Putamen (tissue), 1 donor: ENCODE measurements around the gene DEPDC4.
"Not testable (repeated sequence)": the region's sequence is repeated elsewhere in the genome, so short reads cannot be mapped to it uniquely, and the experiment has no call there.

Source experiments
- DNase-seq: peaks from one replicate; pipeline ENCODE4 v3.0.0-alpha.2; 2016; ENCODE audit warnings: low spot score

The DEPDC4 gene

DNA sequence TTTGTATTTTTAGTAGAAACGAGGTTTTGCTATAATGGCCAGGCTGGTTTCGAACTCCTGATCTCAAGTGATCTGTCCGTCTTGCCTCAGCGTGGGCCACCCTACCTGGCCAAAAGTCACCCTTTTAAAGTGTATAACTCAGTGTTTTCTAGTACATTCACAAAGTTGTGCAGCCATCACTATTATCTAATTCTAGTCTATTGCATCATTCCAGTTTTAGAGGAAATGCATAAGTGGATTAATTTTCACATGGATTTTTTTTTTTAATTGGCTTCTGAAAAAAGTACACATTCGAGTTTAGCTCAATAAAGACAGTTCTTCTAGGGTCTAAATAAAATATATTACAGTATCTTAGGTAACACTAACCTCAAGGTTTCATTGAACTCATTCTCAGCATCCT lies 3.7 kb downstream of the DEPDC4 start:
- no peak for DNase-seq

GRCh38 chr12:100258127-100258526 lies 8.8 kb downstream of the DEPDC4 start:
- DNase-seq: no peak

GRCh38 chr12:100254876-100255275 lies 12.0 kb downstream of the DEPDC4 start:
- no peak for DNase-seq

- DNase-seq: no peak
These were observed 13.4 kb downstream of the DEPDC4 start for GRCh38 chr12:100253437-100253836.

DNA sequence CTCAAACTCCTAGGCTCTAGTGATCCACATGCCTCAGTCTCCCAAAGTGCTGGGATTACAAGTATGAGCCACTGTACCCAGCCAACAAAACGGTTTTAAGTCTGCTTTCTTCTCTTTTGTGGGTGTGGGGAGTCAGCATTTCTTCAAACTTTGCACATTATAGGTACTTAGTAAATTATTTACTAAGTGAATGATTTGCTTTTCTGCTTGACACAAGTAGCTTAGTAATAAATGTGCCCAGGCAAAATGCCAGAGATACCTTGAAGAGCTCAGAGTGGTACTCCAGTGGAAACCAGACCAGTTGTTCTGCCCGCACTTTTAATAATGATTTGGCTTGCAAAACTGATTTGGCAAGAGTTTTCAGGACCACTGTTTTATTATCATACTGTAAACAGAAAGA lies 15.0 kb downstream of the DEPDC4 start:
- DNase-seq: no peak

DNA sequence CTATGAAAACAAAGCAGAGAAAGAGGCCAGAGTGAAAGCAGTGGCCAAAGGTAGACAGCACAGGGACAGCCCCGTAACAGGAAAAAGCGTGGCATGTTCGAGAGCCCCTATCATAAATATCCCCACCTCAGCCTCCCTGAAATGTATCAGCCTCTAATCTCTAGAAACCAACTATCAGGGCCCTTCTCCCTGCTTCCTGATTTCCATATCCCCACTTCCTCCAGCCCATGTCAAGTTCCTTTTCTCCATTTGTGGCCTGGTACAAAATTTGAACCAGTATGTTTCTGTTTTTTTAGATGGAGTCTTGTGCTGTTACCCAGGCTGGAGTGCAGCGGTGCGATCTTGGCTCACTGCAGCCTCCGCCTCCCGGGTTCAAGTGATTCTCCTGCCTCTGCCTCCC lies 16.9 kb downstream of the DEPDC4 start:
- DNase-seq: no peak

DNA sequence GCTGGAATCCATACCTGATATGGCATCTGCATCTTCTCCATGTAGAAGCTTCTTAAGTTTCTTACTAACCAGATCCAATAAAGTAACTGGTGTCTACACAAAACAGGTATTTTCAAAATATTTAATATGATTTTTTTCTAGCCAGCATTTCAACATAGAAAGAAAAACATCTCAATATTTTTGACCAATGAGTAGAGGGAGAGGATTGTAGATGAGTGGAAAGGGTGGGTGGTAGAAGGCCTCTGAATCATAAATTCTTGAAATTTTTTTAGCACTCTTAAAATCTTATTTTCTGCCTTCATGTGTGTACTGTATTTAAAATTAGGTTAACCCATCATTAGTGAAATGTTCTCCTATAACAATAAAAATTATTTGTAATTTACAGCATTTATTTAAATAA lies 18.0 kb downstream of the DEPDC4 start:
- no peak for DNase-seq

DNA sequence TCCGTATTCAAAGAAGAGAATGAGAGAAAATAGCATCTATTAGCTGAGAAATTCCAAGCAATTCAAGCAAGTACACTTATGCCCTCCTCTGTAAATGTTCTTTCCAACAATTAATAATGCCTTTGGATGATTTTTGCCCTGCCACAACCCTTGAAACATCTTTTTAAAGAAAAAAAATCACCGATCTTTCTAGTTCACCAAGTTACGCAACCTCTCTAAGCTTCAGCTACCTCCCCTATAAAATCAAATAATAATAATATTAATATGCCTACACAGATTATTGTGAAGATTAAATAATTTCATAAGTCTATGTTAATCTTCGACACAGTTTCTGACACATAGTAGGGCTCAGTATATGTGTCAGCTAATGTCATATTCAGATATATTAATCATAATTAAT lies 19.1 kb downstream of the DEPDC4 start:
- DNase-seq: no peak

- no peak for DNase-seq
These were observed 23.7 kb downstream of the DEPDC4 start for GRCh38 chr12:100243137-100243536.

DNA sequence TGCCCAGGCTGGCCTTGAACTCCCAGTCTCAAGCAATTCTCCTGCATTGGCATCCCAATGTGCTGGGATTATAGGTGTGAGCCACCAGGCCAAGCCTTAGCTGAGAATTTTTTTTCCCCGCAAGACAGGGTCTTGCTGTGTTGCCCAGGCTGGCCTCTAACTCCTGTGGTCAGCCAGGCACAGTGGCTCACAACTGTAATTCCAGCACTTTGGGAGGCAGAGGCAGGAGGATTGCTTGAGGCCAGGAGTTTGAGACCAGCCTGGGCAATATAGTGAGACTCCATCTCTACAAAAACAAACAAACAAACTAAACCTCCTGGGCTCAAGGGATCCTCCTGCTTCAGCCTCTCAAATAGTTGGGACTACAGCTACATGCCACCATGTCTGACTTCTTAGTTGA lies 27.3 kb downstream of the DEPDC4 start:
- no peak for DNase-seq

DNA sequence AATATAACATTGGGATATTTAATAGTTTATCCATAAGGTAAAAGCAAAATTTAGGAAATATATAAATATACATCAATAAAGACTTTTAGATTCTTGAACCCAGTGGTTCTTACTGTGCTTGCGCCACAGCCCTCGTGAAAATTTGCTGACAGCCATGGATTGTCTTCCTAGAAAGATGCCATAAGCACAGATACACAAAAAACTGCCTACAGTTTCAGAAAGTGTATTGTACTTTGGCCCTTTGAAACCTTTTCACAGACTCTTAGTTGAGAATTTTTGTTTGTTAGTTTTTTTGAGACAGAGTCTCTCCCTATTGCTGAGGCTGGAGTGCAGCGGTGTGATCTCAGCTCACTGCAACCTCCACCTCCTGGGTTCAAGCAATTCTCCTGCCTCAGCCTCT lies 28.1 kb downstream of the DEPDC4 start:
- DNase-seq: no peak

DNA sequence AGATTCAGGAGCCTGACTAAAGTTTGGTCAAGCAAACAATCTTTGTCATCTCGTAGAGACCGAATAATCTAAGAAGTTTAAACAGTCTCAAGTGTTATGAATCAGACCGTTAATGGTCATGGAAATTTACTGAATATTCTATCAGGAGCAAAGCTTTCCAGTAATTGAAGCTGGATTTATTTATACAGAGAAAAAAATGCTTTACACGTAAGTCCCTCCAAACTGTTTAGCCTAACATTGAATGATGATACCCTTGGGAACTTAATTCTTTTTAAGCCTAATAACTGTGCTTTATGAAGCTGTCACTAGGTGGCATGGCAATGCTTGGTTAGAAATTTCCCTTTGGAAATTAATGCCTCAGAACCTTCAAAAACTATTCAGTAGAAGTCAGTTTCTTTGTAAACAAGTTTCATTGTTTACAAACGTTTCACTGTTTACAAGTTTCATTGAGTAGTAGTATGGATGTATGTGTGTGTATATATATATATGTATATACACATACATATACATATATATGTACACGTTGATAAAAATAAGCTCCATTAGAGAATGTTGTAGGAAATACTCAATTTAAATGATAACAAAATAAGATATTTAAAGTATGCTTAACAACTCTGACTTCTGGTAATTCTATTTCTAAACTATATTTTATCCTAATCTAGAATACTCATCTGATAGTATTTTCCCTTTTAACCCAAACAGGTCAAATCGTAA lies 32.1 kb downstream of the DEPDC4 start:
- peak; percentile 17 for DNase-seq

DNA sequence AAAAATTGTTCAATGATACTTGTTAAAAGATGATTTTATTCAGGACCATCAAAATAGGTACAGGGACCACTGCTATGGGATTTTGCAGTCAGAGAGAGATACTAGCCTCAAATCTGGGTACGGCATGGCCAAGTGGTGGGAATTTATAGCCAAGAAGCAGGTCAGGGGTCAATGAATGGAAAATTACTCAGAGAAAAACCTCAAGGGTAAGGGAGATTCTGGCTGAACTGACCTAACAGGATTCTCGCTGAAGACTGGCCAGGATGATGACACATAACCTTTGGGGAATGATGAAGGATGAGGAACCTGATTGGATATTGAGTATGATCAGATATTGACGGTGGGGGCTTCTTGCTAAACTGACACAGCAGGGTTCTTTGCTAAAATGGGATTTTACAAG lies 32.7 kb downstream of the DEPDC4 start:
- no peak for DNase-seq

GRCh38 chr12:100231873-100232272 lies 35.0 kb downstream of the DEPDC4 start:
- DNase-seq: not testable (repeated sequence)

DNA sequence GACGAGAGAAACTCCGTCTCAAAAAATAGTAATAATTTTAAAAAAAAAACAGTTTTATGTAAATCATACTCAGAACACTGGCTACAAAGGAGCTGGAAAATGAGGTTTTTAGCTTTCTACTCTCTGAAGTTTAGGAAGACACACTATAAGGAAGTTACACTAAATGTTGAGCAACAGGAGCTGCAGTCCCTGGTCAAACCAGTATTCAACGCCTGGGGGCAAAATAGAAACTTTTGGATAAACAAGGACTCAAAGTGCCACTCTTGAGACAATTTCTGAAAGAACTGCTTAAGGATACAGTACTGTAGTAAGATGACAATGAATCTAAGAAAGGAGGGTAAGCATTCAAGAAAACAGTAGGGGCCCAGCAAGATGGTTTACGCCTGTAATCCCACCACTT lies 37.0 kb downstream of the DEPDC4 start:
- no peak for DNase-seq

GRCh38 chr12:100229036-100229635 lies 37.7 kb downstream of the DEPDC4 start:
- no peak for DNase-seq

GRCh38 chr12:100225491-100225890 lies 41.4 kb downstream of the DEPDC4 start:
- no peak for DNase-seq

DNA sequence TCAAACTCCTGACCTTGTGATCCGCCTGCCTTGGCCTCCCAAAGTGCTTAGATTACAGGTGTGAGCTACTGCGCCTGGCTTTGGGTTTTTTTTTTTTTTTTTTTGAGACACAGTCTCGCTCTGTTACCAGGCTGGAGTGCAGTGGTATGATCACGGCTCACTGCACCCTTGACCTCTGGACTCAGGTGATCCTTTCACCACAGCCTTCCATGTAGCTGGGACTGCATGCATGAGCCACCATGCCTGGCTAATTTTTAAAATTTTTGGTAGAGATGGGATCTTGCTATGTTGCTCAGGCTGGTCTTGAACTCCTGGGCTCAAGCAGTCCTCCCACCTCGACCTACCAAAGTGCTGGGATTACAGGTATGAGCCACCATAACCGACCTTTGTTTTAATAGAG lies 44.7 kb downstream of the DEPDC4 start:
- not testable (repeated sequence) for DNase-seq

GRCh38 chr12:100221523-100221922 lies 45.4 kb downstream of the DEPDC4 start:
- no peak for DNase-seq

- DNase-seq: no peak
These were observed 47.4 kb downstream of the DEPDC4 start for GRCh38 chr12:100219328-100220109.

DNA sequence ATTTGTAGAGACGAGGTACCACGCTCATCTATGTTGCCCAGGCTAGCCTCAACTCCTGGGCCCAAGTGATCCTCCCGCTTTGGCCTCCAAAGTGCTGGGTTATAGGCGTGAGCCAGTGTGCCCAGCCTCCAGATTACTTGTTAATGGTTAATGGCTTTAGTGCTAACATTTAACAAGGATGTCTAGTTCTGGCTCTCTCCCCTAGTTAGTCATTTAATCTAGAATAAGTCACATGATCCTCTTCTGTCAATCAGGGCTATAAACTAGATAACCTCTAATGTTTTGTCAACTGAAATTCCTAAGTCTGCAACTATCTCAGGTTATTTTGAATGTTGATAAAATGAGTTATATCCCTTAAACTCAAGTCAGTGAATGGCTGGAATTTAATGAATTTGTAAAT lies 50.5 kb downstream of the DEPDC4 start:
- DNase-seq: no peak

- no peak for DNase-seq
These were observed 51.7 kb downstream of the DEPDC4 start for GRCh38 chr12:100215209-100215608.

DNA sequence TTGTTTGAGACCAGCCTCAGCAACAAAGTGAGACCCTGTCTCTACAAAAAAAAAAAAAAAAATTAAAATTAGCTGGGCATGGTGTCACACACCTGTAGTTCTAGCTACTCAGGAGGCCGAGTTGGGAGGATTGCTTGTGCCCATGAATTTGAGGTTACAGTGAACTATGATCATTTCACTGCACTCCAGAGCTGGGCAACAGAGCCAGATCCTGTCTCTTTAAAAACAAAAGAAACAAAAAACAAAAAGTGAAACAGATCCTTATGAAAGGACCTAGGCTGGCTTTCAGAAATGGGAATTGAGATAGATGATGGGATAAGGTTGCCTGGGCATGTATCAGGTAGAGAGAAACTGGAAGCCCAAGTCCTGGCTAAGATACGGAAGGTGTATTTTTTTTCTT lies 52.4 kb downstream of the DEPDC4 start:
- DNase-seq: no peak
